Transverse colon (tissue), 4 donors: ENCODE measurements around the gene SEMA3G. TPM values are rescaled to one million over a fixed set of nuclear protein-coding genes. Genes with fewer than 3 reads are reported as not detected.

ENCODE experiments used
- DNase-seq: peaks from one replicate; pipeline ENCODE4 v3.0.0-alpha.2; 2019
- H3K27ac ChIP-seq, 4 donors: fragments of 200-600 bp; sonication (generic); 2 replicates each; pipeline ENCODE4 v1.5.1; 2016 to 2018; ENCODE audit warnings: inconsistent platforms in 4 of 4
- H3K27me3 ChIP-seq: fragments of 200-600 bp; sonication (generic); 2 replicates; pipeline ENCODE4 v1.5.1; 2017; ENCODE audit warnings: inconsistent platforms
- H3K36me3 ChIP-seq, 4 donors: fragments of 200-600 bp; sonication (generic); 2 replicates each; pipeline ENCODE4 v1.5.1; 2017 to 2019; ENCODE audit warnings: inconsistent platforms in 4 of 4
- H3K4me1 ChIP-seq, 4 donors: fragments of 200-600 bp; sonication (generic); 2 replicates each; pipeline ENCODE4 v1.5.1; 2017 to 2020; ENCODE audit warnings: inconsistent platforms in 4 of 4
- H3K4me3 ChIP-seq, 4 donors: fragments of 200-600 bp; sonication (generic); 1 replicate in 1 of 4; 2 replicates in 3 of 4; pipeline versions ENCODE4 v1.5.1 to v1.6.1; 2017 to 2019; ENCODE audit warnings: inconsistent platforms in 4 of 4
- H3K9me3 ChIP-seq, 2 donors: fragments of 200-600 bp; sonication (generic); 2 replicates each; pipeline ENCODE4 v1.5.1; 2017 to 2019; ENCODE audit warnings: inconsistent platforms in 2 of 2
- EP300 ChIP-seq: sonication (generic); formaldehyde crosslinking; IDR thresholded peaks from one replicate; pipeline ENCODE4 v1.6.1; 2017; ENCODE audit warnings: antibody characterized with exemption, low read depth
- POLR2A ChIP-seq: fragments of 450-650 bp; IDR thresholded peaks from one replicate; pipeline ENCODE4 v1.6.1; 2016; ENCODE audit warnings: antibody characterized with exemption, mild to moderate bottlenecking, moderate library complexity
- POLR2AphosphoS5 ChIP-seq, 3 donors: sonication (generic); formaldehyde crosslinking; IDR thresholded peaks; one replicate each; pipeline ENCODE4 v1.6.1; 2016; ENCODE audit warnings: antibody characterized with exemption in 3 of 3
- WGBS, 2 donors: methylation state at CpG; one replicate each; pipeline ENCODE4 v1.1.5; 2018; ENCODE audit warnings: low coverage in 1 of 2; 5-methylcytosine and 5-hydroxymethylcytosine counted together
- in situ Hi-C, 4 donors: fragments of 200-750 bp; cut with MboI; loops; one replicate each; pipeline versions ENCODE4 v1.15.0 to v1.15.1; 2017; ENCODE audit warnings: low sequenced_read_pairs in 3 of 4, low pct_ligation_motif_present in 1 of 4, low pct_unique_long_range_greater_than_20kb in 1 of 4
- intact Hi-C: fragments of 100-400 bp; cut with DNase I; formaldehyde crosslinking; loops from one replicate; pipeline ENCODE4 v1.15.1; 2023; ENCODE audit warnings: low total_unique reads
- total RNA-seq, 4 donors: library from RNA; depleted of rRNA; stranded (reverse); fragments of >200 nt; gene quantifications; one replicate each; pipeline ENCODE4 v1.1.0, GENCODE V29; 2016
- TF ChIP-seq, protein P1 (sequence below), 5 experiments: fragments of 200-600 bp in 3 of 5; fragments of 450-650 bp in 2 of 5; sonication (generic) in 3 of 5; IDR thresholded peaks; 1 replicate in 2 of 5; 2 replicates in 3 of 5; pipeline ENCODE4 v1.5.1; 2016 to 2017; ENCODE audit warnings: antibody characterized with exemption in 5 of 5, inconsistent platforms in 3 of 5, mild to moderate bottlenecking in 2 of 5, moderate library complexity in 1 of 5

SEMA3G gene
- total RNA-seq, 4 donors from 2014 or later: 1.2 to 21.7 (median 2.3) TPM

DNA sequence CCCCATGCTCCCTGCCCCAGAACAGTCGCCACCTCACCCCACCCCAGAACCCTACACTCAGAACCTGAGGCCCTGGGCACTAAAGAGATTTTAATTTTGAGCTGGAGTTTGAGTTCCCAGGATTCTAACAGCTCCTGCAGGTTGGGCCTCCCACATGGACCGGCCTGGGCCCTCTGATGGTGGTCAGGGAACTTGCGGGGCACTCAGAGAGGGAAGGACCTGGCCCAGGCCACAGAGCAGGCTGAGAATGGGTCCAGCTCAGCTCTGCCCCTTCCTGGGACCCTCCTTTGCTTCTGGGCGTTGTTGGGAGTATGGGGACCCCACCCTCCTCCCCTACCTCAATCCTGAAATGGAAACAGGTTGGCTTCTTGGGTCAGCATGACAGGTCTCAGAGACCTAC lies 1.1 kb upstream of the SEMA3G start:
- Histone ChIP-seq H3K36me3 (no peaks in the 10 kb centered on the region), H3K4me3 (no peak overlapping the region), H3K4me1 (peaks cover 5 to 15% (median 9%) of the 10 kb centered on the region in 4 donors), H3K27ac (no peak overlapping the region), H3K27me3 (no peaks in the 10 kb centered on the region), H3K9me3 (no peaks in the 10 kb centered on the region)
- no peak for DNase-seq
- in situ Hi-C loops: no loop called here
- WGBS, 2 donors: 98% methylated on average over 4 of the region's 4 CpGs; no CpG with 5 or more reads in 1 of the 2 donors
- no peak for TF ChIP-seq EP300
- TF ChIP-seq, protein P1, sequence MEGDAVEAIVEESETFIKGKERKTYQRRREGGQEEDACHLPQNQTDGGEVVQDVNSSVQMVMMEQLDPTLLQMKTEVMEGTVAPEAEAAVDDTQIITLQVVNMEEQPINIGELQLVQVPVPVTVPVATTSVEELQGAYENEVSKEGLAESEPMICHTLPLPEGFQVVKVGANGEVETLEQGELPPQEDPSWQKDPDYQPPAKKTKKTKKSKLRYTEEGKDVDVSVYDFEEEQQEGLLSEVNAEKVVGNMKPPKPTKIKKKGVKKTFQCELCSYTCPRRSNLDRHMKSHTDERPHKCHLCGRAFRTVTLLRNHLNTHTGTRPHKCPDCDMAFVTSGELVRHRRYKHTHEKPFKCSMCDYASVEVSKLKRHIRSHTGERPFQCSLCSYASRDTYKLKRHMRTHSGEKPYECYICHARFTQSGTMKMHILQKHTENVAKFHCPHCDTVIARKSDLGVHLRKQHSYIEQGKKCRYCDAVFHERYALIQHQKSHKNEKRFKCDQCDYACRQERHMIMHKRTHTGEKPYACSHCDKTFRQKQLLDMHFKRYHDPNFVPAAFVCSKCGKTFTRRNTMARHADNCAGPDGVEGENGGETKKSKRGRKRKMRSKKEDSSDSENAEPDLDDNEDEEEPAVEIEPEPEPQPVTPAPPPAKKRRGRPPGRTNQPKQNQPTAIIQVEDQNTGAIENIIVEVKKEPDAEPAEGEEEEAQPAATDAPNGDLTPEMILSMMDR (IDR thresholded peaks at IDR 0.05): no peak
- intact Hi-C loops: no loop called here

- H3K4me1 ChIP-seq: peaks cover 5 to 12% (median 6%) of the 10 kb centered on the region in 4 donors
- H3K27ac ChIP-seq: no peak overlapping the region
- WGBS, 2 donors: 87% methylated on average over 25 of the region's 25 CpGs; no CpG with 5 or more reads in 1 of the 2 donors
- in situ Hi-C loops (no loop called here), intact Hi-C loops (no loop called here)
- H3K27me3 ChIP-seq: no peaks in the 10 kb centered on the region
- H3K4me3 ChIP-seq: no peak overlapping the region
- DNase-seq: no peak
- H3K9me3 ChIP-seq: no peaks in the 10 kb centered on the region
- TF ChIP-seq EP300 (no peak), POLR2A (no peak), POLR2AphosphoS5 (IDR thresholded peaks at IDR 0.05) (no peak)
- TF ChIP-seq, protein P1 (IDR thresholded peaks at IDR 0.05): no peak
- no peaks in the 10 kb centered on the region for H3K36me3 ChIP-seq
Observed at GRCh38 chr3:52443791-52444687, 864 bp downstream of the SEMA3G start.

DNA sequence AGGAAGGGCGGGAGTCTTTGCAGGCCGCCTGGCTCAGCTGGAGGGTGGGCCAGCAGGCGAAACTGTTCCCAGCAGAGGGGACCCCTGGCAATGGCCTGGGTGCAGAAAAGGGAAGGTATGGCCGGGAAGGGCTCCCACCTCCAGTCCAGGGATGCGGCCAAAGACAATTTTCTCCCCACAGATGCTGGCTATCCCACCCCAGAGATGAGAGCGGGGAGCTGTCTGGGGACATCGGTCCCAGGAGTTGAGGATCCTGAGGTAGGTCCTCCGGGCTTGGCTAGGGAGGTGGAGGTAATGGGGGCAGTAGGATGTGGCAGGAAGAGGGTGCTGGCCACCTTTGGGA lies 1.7 kb downstream of the SEMA3G start:
- DNase-seq: no peak
- TF ChIP-seq POLR2AphosphoS5 (IDR thresholded peaks at IDR 0.05) (no peak), EP300 (no peak), POLR2A (no peak)
- TF ChIP-seq, protein P1 (IDR thresholded peaks at IDR 0.05): no peak
- Histone ChIP-seq H3K4me1 (peaks cover 5 to 12% (median 6%) of the 10 kb centered on the region in 4 donors), H3K27ac (no peak overlapping the region), H3K9me3 (no peaks in the 10 kb centered on the region), H3K36me3 (no peaks in the 10 kb centered on the region), H3K27me3 (no peaks in the 10 kb centered on the region), H3K4me3 (no peak overlapping the region)
- intact Hi-C loops: no loop called here
- in situ Hi-C loops: no loop called here
- WGBS, 2 donors: 91% methylated on average over 8 of the region's 8 CpGs; no CpG with 5 or more reads in 1 of the 2 donors

- no peaks in the 10 kb centered on the region for H3K9me3 ChIP-seq
- intact Hi-C loops (no loop called here), in situ Hi-C loops (no loop called here)
- no peak overlapping the region for H3K4me3 ChIP-seq
- no peaks in the 10 kb centered on the region for H3K27me3 ChIP-seq
- H3K36me3 ChIP-seq: no peaks in the 10 kb centered on the region
- WGBS, 2 donors: 94 to 100% methylated on average over 1 to 16 of the region's 16 CpGs
- H3K4me1 ChIP-seq: peaks cover 5 to 12% (median 6%) of the 10 kb centered on the region in 4 donors
- TF ChIP-seq POLR2AphosphoS5 (IDR thresholded peaks at IDR 0.05) (no peak), POLR2A (no peak), EP300 (no peak)
- TF ChIP-seq, protein P1 (IDR thresholded peaks at IDR 0.05): no peak
- no peak for DNase-seq
- H3K27ac ChIP-seq: no peak overlapping the region
Observed at GRCh38 chr3:52442409-52443267, 2.3 kb downstream of the SEMA3G start.
